HUES6 (cell line): ENCODE results near the gene SDF4.

Experiments
- H3K27ac ChIP-seq: 2 replicates; pipeline ENCODE4 v1.7.0; 2013; ENCODE audit warnings: low read depth, mild to moderate bottlenecking, low read length, inconsistent platforms
- H3K27me3 ChIP-seq: 2 replicates; pipeline ENCODE4 v1.6.1; 2013; ENCODE audit warnings: low read length; ENCODE audit not compliant: control insufficient read depth, insufficient read depth
- H3K36me3 ChIP-seq: 2 replicates; pipeline ENCODE4 v1.6.1; 2013; ENCODE audit warnings: low read length; ENCODE audit not compliant: control insufficient read depth, insufficient read depth
- H3K4me1 ChIP-seq: 2 replicates; pipeline ENCODE4 v1.6.1; 2013; ENCODE audit warnings: low read length; ENCODE audit not compliant: control insufficient read depth, insufficient read depth
- H3K4me3 ChIP-seq: 2 replicates; pipeline ENCODE4 v1.5.1; 2013; ENCODE audit warnings: low read depth, low read length
- H3K9ac ChIP-seq: one replicate; pipeline ENCODE4 v1.6.1; 2013; ENCODE audit warnings: mild to moderate bottlenecking, low read length
- H3K9me3 ChIP-seq: 2 replicates; pipeline ENCODE4 v1.6.1; 2013; ENCODE audit warnings: low read depth, low read length; ENCODE audit not compliant: control insufficient read depth, insufficient read depth

Gene SDF4

DNA sequence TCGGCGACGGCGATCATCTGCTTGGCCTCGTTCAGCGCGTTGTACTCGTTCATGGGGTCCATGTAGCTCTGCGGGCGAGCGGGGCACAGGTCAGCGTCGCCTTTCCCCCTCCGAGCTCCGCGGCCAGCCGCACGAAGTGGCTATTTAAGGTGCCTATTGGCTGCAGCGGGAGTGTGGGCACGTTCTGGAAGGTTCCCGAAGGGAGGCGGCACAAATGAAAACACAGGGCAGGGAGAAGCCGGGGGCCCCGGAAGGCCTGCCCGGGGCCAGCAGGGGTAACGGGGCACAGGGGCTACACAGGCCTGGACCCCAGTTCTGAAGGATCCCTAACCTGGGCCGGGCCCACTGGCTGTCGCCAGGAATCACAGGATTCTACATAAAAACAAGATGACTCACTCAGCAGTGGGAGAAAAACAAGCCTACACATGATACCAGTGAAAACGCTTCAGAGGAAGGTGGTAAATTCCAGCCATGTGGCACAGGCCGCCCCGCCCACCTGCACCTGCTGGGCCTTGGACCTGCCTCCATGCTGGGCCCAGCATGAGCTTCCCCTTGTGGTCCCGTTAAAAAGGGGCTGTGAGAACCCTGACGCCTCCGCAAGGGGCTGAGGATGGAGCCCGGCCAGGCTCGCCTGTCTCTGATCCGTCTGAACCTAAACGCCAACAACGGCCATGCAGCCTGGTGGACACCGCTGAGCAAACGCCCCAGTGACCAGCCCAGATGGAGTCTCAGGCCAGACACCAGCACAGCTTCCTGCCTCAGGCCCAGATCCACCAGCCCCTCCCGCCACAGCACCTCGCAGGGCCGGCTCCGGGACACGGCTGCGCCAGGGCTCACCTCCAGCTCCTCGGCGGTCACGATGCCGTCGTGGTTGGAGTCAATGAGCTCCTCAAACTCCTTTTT is 13.9 kb downstream of the SDF4 start:
- H3K36me3 ChIP-seq = peaks cover 41% of the 10 kb centered on the region
- H3K4me3 ChIP-seq = no peak overlapping the region
- H3K27ac ChIP-seq = no peak overlapping the region
- no peaks in the 10 kb centered on the region for H3K27me3 ChIP-seq
- no peak overlapping the region for H3K9ac ChIP-seq
- peaks cover 4% of the 10 kb centered on the region; the same call in 1 of the 2 replicates for H3K4me1 ChIP-seq
- H3K9me3 ChIP-seq = no peaks in the 10 kb centered on the region

DNA sequence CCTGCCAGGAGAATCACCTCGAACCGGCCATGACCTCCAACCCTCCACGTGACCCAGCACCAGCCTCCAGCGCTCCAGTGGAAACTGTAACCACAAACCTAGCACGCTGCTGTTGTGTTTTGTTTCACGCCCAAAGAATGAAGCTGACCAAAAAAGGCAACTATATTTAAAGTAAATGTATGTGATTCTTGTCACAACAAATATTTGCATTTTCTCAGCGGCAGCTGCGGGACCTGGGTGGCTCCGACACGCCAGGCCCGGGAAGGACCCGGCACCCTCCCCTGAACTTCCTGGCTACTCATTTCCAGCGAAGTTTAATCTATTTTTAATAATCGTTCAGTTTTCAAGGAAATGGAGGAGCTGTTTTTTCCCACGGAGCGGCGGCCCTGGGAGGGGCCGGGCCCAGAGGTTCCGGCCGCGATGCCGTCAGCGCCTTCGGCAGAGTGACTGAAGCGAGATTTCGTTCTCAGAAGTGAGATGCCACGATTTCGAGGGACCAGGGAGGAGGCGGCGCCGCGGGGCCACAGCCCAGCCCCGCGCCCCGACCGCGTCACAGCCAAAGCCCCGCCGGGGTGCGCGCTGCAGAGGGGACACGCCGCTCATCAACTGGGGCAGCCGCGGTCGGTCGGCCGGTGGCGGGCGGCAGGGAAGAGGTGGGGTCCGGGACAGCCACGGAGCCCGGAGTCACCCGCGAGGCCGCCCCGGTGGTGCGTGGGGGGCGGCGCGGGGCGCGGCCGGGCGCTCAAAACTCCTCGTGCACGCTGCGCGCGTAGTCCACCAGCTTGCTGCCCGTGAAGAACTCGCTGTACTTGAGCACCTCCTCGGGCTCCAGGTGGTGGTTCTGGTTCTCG is 14.8 kb downstream of the SDF4 start:
- H3K36me3 ChIP-seq = peaks cover 34% of the 10 kb centered on the region
- no peaks in the 10 kb centered on the region for H3K27me3 ChIP-seq
- peaks cover 4% of the 10 kb centered on the region; the same call in 1 of the 2 replicates for H3K4me1 ChIP-seq
- no peak overlapping the region for H3K27ac ChIP-seq
- H3K9me3 ChIP-seq = no peaks in the 10 kb centered on the region
- no peak overlapping the region for H3K9ac ChIP-seq
- H3K4me3 ChIP-seq = no peak overlapping the region

DNA sequence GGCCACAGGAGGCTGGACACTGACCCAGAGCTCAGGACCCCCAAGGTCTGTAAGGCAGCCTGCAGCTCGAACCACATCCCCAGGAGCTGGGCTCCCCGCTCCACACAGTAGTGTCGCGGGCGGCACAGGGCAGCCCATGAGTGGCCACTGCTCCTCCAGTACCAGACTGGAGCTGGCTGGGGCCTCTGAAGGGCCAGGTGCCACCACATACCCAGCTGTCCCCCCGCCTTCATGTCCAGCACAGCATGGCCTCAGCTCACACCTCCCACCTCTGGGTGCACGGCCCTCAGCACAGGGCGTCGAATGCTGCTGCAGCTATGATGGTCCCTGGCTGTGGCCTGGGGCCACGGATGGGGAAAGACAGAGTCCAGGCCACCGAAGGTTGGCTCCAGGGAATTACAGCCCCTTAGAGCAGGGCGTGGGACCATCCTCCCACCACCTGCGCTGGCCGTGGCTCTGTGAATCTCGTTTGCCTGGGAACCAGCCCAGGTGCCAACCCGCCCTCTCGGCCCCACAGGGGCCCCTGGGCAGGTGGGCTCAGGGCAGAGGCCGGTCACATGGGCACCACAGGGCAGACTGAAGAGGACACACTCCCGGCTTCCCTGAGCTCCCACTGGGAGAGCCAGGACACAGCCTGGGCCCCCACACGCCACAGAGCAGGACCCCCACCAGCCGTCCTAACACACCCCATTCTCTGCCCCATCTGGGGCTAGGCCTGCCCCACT is 15.8 kb downstream of the SDF4 start:
- peaks cover 29% of the 10 kb centered on the region for H3K36me3 ChIP-seq
- H3K4me3 ChIP-seq = no peak overlapping the region

DNA sequence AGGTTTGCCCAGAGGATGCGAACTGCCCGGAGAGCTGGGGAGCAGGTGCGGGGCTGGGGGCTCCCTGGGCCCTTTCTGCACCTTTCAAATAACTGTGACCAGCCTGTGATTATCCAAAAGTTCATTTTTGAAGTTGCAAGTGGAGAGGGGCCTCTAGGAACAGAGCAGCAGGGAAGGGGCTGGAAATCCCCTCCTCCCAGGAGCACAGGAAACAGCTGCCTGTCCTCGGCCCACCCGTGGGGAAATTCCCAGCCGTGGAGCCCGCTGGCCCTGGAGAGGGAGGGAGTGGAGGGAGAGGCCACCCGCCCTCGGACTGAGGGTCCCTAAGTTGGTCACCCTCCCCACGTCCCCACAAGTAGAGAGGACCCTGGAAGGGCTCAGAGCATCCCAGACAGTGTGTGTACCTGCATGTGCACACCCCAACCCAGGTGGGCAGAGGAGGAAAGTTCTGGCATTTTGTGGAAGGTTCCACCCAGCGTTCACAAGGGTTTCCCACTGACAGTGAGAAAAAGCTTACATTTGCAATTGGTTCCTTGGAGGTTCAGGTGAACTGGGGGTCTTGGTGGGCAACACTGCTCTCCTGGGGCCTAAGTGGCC is 16.6 kb downstream of the SDF4 start:
- H3K4me1 ChIP-seq = peaks cover 4% of the 10 kb centered on the region; the same call in 1 of the 2 replicates
- H3K9ac ChIP-seq = no peak overlapping the region
- no peaks in the 10 kb centered on the region for H3K27me3 ChIP-seq
- no peaks in the 10 kb centered on the region for H3K9me3 ChIP-seq
- H3K4me3 ChIP-seq = no peak overlapping the region
- no peak overlapping the region for H3K27ac ChIP-seq
- peaks cover 22% of the 10 kb centered on the region for H3K36me3 ChIP-seq

More for the DNA sequence above, 15.8 kb downstream of the SDF4 start:
- Histone ChIP-seq H3K9ac (no peak overlapping the region), H3K9me3 (no peaks in the 10 kb centered on the region), H3K27ac (no peak overlapping the region), H3K4me1 (peaks cover 4% of the 10 kb centered on the region; the same call in 1 of the 2 replicates), H3K27me3 (no peaks in the 10 kb centered on the region)

DNA sequence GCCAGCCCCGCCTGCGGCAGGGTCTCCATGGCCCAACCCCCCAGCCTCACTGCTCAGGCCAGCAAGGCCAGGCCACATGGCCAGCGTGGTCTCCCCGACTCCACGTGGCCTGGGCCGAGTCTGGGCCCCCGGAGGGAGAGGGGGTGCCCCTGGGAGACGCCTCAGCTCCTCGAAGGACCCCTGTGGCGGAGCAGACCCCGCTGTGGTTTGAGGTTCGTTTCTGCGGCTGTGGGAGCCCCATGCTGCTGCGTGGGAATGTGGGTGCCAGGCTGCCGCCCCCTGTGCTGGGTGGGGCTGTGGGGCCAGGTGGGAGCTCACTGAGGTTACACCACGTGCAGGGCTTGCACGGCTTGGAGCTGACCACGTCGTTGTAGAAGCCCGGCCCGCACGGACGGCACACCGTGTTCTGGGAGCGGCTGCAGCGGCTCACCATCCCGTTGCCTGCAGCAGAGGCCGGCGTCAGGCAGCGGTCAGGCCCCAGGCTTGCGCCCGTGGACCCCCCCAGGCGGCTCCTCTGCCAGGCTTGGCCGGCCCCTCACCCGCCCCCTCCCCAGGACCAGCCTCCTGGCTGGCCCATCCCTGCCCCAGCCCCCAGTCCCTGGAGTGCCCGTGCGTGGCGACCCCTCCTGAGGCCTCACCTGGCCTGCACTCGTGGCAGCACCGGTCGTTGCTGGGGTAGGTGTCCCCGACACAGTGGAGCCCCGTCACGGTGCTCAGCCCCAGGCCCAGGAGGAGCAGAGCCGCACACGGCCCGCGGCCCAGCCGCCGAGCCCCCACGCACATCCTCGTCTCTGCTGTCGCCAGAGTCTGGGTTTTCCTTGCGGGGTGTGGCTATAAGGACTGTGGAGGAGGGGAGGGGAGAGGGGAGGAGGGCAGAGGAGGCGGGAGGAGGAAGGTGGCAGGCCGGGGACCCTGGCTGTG is 18.2 kb downstream of the SDF4 start, which contains the start of gene TNFRSF4:
Gene TNFRSF4 (minus strand): TSS at position 809 of the 921 bp plus-strand sequence. CDS start 26 bp downstream, at position 783.
- H3K4me1 ChIP-seq = peaks cover 4% of the 10 kb centered on the region; the same call in 1 of the 2 replicates
- H3K36me3 ChIP-seq = peaks cover 20% of the 10 kb centered on the region
- no peak within 1 kb of the TSS for H3K27ac ChIP-seq
- H3K27me3 ChIP-seq = no peaks in the 10 kb centered on the region
- H3K4me3 ChIP-seq = no peak within 1 kb of the TSS
- H3K9ac ChIP-seq = no peak within 1 kb of the TSS
- H3K9me3 ChIP-seq = no peaks in the 10 kb centered on the region

DNA sequence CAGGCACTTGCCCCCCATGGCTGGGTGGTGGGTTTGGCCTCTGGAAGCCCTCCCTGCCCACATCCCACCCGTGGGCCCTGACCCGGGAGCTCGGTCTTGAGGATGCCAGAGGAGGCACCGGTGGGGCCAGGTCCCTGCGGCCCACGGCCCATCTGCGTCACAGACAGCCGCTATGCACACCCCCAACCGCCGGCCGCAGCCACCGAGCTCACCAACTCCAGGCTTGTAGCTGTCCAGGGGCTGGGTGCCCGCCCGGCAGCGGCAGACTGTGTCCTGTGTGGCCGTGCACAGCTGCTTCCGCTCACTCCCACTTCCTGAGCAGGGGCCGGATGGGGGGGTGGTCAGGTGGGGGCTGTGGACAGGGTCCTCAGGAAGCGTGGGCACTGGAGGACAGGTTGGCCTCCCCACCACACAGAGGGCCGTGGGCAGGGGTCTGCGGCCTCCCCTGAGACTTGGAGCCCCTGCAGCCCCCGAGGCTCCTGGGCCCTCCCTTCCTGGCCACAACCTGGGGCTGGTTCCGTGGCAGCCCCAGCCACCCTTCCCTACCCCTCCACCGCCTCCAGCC is 18.9 kb downstream of the SDF4 start:
- H3K4me3 ChIP-seq = no peak overlapping the region

DNA sequence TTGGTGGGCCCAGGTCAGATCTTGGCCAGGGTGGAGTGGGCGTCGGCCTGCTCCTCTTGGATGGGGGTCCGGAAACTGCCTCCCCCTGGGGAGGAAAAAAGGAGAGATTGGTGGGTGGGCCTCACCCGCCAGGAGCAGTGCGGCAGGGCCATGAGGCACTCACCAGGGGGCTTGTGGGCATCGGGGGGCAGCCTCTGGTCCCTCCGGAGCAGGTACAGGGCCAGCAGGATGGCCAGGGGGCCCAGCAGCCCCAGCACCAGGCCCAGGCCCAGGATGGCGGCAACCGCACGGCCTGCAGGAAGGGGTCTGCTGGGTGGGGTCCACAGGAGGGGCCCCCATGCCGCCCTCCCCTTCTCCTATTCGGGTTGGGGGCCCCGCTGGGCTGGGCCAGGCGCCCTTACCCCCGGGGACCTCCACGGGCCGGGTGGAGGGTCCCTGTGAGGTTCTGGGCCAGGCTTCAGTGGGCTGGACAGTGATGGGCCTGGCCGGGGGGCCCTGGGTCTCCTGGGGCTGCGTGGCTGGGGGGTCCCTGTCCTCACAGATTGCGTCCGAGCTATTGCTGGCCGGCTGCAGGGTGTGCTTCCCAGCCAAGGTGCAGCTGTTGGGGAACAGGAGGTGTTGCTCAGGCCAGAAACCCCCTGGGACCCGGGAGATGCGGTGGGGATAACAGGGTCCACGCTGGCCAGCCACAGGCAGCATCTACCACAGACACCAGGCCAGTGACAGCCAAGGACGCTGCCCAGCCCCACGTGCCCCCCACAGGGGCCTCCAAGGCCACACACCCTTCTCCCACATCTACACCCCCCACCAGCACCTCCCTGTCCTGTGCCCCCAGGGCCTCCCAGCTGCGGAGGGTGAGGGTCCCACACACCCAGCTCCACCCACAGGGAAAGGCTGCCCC is 20.0 kb downstream of the SDF4 start:
- peaks cover 12% of the 10 kb centered on the region; the same call in 1 of the 2 replicates for H3K4me1 ChIP-seq
- no peak overlapping the region for H3K4me3 ChIP-seq
- H3K27me3 ChIP-seq = peaks cover 7% of the 10 kb centered on the region

More for the DNA sequence above, 18.9 kb downstream of the SDF4 start:
- Histone ChIP-seq H3K9me3 (no peaks in the 10 kb centered on the region), H3K36me3 (peaks cover 13% of the 10 kb centered on the region), H3K4me1 (peaks cover 5% of the 10 kb centered on the region; the same call in 1 of the 2 replicates), H3K27ac (no peak overlapping the region), H3K9ac (no peak overlapping the region), H3K27me3 (no peaks in the 10 kb centered on the region)

DNA sequence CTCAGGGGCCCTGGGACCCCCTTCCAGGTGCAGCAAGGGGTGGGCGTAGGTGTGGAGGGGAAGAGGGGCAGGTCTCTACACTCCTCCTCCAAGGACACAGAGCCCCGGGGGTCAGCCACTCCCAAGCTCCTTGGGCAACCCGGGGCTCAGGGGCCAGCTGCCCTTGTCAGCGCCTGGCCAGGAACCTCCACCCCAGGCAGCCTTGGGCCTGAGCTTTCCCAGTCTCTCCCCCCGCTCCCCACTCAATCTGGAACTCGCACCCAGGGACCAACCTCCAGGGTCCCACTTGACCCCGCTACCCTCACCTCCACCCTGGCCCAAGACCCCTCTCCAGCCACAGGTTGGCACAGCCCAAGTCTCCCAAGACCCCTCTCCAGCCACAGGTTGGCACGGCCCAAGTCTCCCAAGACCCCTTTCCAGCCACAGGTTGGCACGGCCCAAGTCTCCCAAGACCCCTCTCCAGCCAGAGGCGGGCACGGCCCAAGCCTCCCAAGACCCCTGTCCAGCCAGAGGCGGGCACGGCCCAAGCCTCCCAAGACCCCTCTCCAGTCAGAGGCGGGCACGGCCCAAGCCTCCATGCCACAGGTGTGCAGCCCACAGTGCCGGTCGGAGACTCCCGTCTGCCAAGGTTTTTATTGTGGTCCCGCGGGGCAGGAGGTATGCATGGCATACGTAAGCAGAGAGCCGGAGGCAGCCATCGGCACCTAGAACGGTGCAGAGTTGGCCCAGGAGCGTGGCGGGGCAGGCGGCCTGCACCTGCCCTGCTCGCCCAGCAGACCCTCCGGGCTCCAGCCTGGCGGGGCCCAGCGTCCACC is 20.9 kb downstream of the SDF4 start:
- H3K4me3 ChIP-seq = no peak overlapping the region
- no peaks in the 10 kb centered on the region for H3K36me3 ChIP-seq
- H3K27me3 ChIP-seq = peaks cover 16% of the 10 kb centered on the region
- no peak overlapping the region for H3K27ac ChIP-seq
- H3K4me1 ChIP-seq = peaks cover 19% of the 10 kb centered on the region
- no peaks in the 10 kb centered on the region for H3K9me3 ChIP-seq
- no peak overlapping the region for H3K9ac ChIP-seq

More for the DNA sequence above, 20.0 kb downstream of the SDF4 start:
- no peak overlapping the region for H3K9ac ChIP-seq
- peaks cover 4% of the 10 kb centered on the region for H3K36me3 ChIP-seq
- no peaks in the 10 kb centered on the region for H3K9me3 ChIP-seq
- H3K27ac ChIP-seq = no peak overlapping the region
